RCC 7860 (cell line): ENCODE results near the gene KRTAP26-1.

ENCODE experiments used
- DNase-seq: peaks from one replicate; pipeline ENCODE4 v3.0.0-alpha.2; 2015; ENCODE audit warnings: low spot score
- FAIRE-seq: peaks from 2 replicates; lab custom pipeline; 2012; peaks lifted over from hg19 to GRCh38; lab: Jason Lieb, UNC

Gene KRTAP26-1

GRCh38 chr21:30271611-30272010, 48.5 kb downstream of the KRTAP26-1 start:
- DNase-seq (no peak), FAIRE-seq (no peak)

GRCh38 chr21:30271156-30271555, 49.0 kb downstream of the KRTAP26-1 start:
- DNase-seq: no peak
- no peak for FAIRE-seq

- DNase-seq: no peak
- FAIRE-seq: no peak
Measured at GRCh38 chr21:30269803-30270530, 50.1 kb downstream of the KRTAP26-1 start.
